RWPE1 (cell line): ENCODE results near the gene CT47B1.

Source experiments
- CTCF ChIA-PET: fragments of 350-600 bp; sonication (Branson Sonifier 250); formaldehyde crosslinking; extraction: SDS; loops from one replicate; lab custom pipeline; 2021; lab: Yijun Ruan, JAX
- POLR2A ChIA-PET: fragments of 400-600 bp; formaldehyde crosslinking; extraction: SDS; loops from one replicate; lab custom pipeline; 2020; ENCODE audit warnings: antibody characterized with exemption; ENCODE audit not compliant: low non-redundant PET; lab: Yijun Ruan, JAX
- DNase-seq: peaks from one replicate; pipeline ENCODE4 v3.0.0; 2012; ENCODE audit warnings: low spot score
- H3K27ac ChIP-seq: fragments of 450-650 bp; 2 replicates; pipeline ENCODE4 v1.5.1; 2017
- CTCF ChIP-seq: fragments of 450-650 bp; conservative IDR thresholded peaks from 2 replicates; pipeline ENCODE4 v1.5.1; 2017; ENCODE audit warnings: low read depth, mild to moderate bottlenecking

CT47B1 gene

GRCh38 chrX:120824021-120824420 is 51.6 kb downstream of the CT47B1 start:
- no peak overlapping the region for H3K27ac ChIP-seq
- ChIA-PET CTCF (no interaction called here), POLR2A (no interaction called here)
- no peak for DNase-seq
- no peak for TF ChIP-seq CTCF

- no peak for DNase-seq
- TF ChIP-seq CTCF = no peak
- POLR2A ChIA-PET = no interaction called here
- CTCF ChIA-PET = interaction anchor here (0.6 kb wide), 1 partner anchor 122 kb away, joined by 5 read pairs; no protein-coding TSS in a partner anchor
- H3K27ac ChIP-seq = no peak overlapping the region
Observed at GRCh38 chrX:120823556-120823955, 52.1 kb downstream of the CT47B1 start.
